ENCODE results near the gene PRKN.

Gene PRKN

DNA sequence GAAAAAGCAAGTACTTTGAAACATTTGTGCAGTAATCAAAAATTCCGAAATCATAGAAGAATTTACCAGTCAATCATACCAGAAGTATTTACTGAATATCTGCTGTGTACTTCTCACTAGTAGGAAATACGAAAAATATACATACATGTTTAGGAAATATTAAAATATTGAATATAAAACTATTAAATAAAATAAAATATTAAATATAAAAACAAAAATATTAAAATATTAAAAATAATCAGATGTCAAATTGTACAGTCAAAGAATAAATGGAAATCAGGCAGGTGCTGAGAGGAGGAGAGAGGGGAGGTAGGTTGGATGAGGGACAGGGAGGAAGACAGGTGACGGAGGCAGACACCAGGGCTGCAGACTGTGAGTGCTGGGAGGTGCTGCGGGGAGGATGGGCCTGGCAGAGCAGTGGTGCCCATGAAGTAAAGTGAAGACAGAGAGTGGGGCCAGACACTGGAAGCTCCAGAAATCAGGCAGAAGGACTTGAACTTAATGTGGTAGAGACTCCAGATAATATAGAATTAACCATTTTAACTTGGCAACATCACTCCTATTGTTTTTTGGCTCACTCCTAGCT is 55.9 kb downstream of the PRKN start:
- DNase-seq: no peak

DNA sequence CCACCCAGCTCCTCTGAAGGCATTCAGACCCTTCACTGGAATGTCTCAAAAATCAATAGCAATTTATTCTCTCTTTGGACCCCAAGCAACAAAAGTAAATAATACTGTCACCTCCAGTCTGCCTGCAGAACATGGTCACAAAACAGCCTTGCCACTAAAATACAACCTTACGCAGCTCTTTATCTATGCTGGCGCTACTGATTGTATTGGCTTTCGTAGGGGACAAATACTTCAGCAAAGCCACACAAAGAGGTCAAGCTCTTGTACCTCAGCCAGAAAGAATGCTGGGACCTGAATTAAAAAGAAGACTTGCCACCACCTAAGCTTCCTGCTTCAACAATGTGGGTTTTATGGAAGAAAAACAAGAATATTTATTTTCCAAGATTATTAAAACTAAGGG is 57.2 kb downstream of the PRKN start:
- no peak for DNase-seq

DNA sequence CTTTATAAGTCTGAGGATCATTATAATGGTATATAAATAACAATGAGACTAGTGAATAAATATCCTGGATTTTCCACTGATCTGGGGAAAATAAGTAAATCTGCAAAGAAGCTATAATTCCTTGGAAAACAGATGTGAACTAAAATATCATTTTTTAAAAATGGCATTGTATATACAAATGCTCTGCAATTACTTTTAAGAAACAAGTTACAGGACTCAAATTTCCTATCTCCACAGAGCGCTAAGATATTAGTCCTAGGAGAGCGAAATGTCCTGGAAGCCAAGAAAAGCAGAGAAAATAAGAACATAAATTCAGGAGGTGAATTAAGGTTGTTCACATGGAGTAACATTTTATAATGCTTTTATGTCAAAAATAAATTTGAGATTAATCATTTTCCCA is 61.3 kb downstream of the PRKN start:
- no peak for DNase-seq

- no peak for DNase-seq
These were observed 73.8 kb downstream of the PRKN start for GRCh38 chr6:162653808-162654207.

DNA sequence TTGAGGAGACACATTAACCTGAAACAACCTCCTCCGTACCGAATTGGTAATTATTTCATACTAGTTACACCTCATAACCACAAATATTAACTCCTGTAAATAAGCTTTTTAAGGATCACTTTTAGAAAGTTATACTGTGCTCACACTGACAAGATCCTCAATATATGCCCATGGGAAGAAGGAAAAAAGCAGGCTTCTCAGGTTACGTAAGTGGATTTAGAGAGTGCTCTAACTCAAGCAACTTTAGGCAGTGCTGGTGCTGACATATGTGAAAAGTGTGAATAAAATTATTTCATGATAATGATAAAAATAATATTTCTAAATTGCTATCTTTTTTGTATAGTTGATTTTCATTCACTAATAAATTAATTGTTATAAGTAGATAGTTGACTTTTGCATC is 76.1 kb downstream of the PRKN start:
- no peak for DNase-seq

DNA sequence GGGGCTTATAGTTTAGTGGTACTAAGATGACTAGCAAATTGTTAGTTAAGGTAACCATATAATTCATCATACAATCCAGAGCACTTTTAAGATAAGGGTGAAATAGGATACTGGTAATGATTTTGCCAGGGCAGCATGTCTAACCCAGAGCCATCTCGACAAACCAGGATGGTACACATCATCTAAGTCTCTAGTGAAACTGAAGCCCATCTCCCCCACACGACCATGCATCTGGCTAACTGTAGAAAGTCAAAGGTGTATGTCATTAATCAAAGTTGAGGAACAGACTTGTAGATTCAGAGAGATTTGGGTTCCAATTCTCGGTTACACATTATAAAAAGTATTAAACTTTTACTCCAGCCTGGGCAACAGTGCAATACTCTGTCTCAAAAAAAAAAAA is 78.3 kb downstream of the PRKN start:
- no peak for DNase-seq

- DNase-seq: no peak
These were observed 83.4 kb downstream of the PRKN start for GRCh38 chr6:162644153-162644552.

DNA sequence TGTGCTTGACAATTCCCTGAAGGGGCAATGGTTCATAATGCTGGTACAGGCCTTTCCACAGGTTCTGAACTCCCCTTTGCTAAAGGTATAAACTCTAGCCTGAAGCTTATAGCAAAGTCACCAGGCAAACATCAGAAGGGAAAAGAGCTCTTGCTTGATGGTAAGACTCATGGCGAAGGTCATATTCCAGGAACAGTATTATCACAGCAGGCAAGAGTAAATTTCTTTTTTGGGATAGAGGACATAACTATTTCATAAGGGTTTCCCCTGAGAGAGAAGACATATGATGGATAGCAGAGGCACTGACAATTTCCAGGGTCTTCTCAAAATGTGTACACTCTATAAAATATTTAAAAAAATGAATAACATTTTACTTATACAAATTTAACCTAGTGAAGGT is 86.8 kb downstream of the PRKN start:
- no peak for DNase-seq

DNA sequence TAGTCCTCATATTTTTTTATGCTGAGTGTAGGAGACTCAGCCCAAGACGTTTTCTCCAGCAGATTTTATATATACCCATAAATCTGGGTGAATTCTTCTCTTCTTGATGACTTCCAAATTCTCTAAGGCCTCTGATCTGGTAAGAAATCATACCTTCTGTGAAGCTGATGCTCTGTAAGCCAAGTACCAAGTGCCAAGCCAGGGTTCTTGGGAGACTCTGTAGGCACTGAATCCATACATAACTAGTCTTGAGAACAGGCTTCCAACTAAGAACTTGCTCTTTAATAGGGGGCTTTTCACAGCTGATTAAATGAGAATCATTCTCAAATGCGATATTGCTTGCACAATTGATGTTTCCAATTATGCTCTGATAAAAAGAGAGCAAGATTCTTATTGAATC is 87.6 kb downstream of the PRKN start:
- DNase-seq: no peak

- no peak for DNase-seq
These were observed 88.5 kb downstream of the PRKN start for GRCh38 chr6:162638931-162639574.

DNA sequence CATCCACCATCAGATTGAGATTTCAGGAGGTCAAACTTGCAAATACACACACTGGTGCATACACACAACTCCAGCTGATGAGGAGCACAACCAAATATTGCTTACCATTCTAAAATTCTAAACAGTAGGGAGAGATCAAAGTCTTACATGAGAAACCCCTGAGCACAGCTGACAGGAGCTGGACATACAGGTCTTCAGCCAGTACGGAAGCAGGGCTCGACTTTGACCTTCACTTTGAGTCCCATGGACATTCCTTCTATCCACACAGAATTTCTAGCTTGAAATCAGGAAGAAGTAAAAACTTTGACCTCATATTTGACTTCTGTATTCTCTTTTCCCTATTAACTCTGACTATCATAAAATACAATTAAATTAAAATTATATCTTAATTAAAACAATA is 90.2 kb downstream of the PRKN start:
- no peak for DNase-seq

GRCh38 chr6:162636167-162636566 is 91.4 kb downstream of the PRKN start:
- no peak for DNase-seq

GRCh38 chr6:162631546-162631945 is 96.0 kb downstream of the PRKN start:
- no peak for DNase-seq

- DNase-seq: no peak
These were observed 97.5 kb downstream of the PRKN start for GRCh38 chr6:162630069-162630468.

DNA sequence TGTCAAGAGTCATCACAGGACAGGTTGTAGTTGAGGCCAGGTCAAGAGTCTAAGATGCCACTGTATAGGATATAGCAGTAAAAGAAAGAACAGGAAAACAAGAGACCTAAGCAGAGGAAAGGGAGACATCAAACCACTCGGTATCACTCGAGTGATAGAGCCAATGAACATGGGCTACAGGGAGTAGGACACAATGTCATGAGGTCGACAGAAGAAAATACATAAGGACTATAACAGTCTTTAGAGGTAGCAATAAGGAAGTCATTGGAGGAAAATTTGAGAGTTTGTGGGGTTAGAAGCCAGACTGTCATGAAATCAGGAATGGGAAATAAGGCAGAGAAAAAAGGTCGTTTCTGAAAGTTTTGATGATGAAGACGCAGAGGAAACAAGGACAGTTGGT is 99.7 kb downstream of the PRKN start:
- no peak for DNase-seq

- DNase-seq: no peak
These were observed 100.2 kb downstream of the PRKN start for GRCh38 chr6:162627362-162627761.

GRCh38 chr6:162626869-162627268 is 100.7 kb downstream of the PRKN start:
- DNase-seq: no peak

GRCh38 chr6:162625846-162626540 is 101.6 kb downstream of the PRKN start:
- no peak for DNase-seq

GRCh38 chr6:162622572-162622971 is 105.0 kb downstream of the PRKN start:
- DNase-seq: no peak

DNA sequence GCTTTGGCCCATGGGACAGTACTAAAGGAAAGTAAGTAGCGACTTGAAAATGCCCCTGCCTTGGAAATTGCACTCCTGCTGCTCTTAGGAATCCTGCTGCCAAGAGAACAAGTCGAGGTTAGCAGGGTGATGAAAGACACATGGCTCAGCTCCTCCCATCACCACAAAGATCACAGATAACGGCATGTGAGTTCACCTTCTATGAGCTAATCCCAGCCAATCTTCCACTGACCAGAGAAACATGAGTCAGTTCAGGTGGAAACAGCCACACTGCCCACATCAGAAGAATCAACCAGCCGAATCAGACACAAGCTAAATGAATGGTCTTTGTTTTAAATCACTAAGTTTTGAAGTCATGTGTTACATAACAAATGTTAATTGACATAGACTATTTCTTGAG is 106.3 kb downstream of the PRKN start:
- no peak for DNase-seq

- DNase-seq: no peak
These were observed 107.5 kb downstream of the PRKN start for GRCh38 chr6:162620073-162620472.

- no peak for DNase-seq
These were observed 109.0 kb downstream of the PRKN start for GRCh38 chr6:162618448-162619002.

- DNase-seq: no peak
These were observed 112.4 kb downstream of the PRKN start for GRCh38 chr6:162615016-162615705.

- DNase-seq: no peak
These were observed 114.3 kb downstream of the PRKN start for GRCh38 chr6:162613310-162613709.
